GM12874 (cell line): ENCODE measurements around the gene AIFM3.

Experiments used
- CTCF ChIP-seq: IDR thresholded peaks from 2 replicates; pipeline ENCODE4 v1.5.1; 2011; ENCODE audit warnings: low read depth, mild to moderate bottlenecking, control low read depth, low read length, moderate library complexity; ENCODE audit not compliant: insufficient read depth

The AIFM3 gene

GRCh38 chr22:20987375-20987774 is 20.3 kb downstream of the AIFM3 start:
- TF ChIP-seq CTCF: no peak

GRCh38 chr22:20988573-20989322 is 21.7 kb downstream of the AIFM3 start:
- no peak for TF ChIP-seq CTCF

GRCh38 chr22:20989323-20990138 is 22.5 kb downstream of the AIFM3 start:
- TF ChIP-seq CTCF: no peak

GRCh38 chr22:20990184-20991180 is 23.4 kb downstream of the AIFM3 start:
- no peak for TF ChIP-seq CTCF

GRCh38 chr22:20991252-20992055 is 24.4 kb downstream of the AIFM3 start:
- no peak for TF ChIP-seq CTCF

GRCh38 chr22:20992056-20992442 is 25.0 kb downstream of the AIFM3 start:
- TF ChIP-seq CTCF: no peak
